ENCODE measurements around the gene SLC35G2.
"Not testable (repeated sequence)": the region's sequence is repeated elsewhere in the genome, so short reads cannot be mapped to it uniquely, and the experiment has no call there.

SLC35G2 gene

GRCh38 chr3:136835813-136836510, 17.0 kb downstream of the SLC35G2 start:
- no peak for DNase-seq

GRCh38 chr3:136836511-136837156, 17.7 kb downstream of the SLC35G2 start:
- no peak for DNase-seq

- DNase-seq, result no peak
These were observed 20.0 kb downstream of the SLC35G2 start for GRCh38 chr3:136838641-136839555.

- no peak for DNase-seq
These were observed 20.6 kb downstream of the SLC35G2 start for GRCh38 chr3:136839556-136839931.

- DNase-seq, result no peak
These were observed 21.3 kb downstream of the SLC35G2 start for GRCh38 chr3:136840252-136840651.

GRCh38 chr3:136842294-136842693, 23.4 kb downstream of the SLC35G2 start:
- no peak for DNase-seq

GRCh38 chr3:136844724-136845123, 25.8 kb downstream of the SLC35G2 start:
- no peak for DNase-seq

- no peak for DNase-seq
These were observed 33.3 kb downstream of the SLC35G2 start for GRCh38 chr3:136852180-136852579.

- no peak for DNase-seq
These were observed 37.7 kb downstream of the SLC35G2 start for GRCh38 chr3:136856665-136857064.

GRCh38 chr3:136858381-136858780, 39.5 kb downstream of the SLC35G2 start:
- no peak for DNase-seq

- DNase-seq, result no peak
These were observed 41.6 kb downstream of the SLC35G2 start for GRCh38 chr3:136860541-136860940.

- DNase-seq, result peak; percentile 100
These were observed 43.1 kb downstream of the SLC35G2 start, which contains the start of gene NCK1 for GRCh38 chr3:136861890-136862616. TSS of gene NCK1 (plus strand) at chr3:136862208. CDS start at chr3:136928002, 65,794 bp downstream.

- DNase-seq, result peak; percentile 78
These were observed 43.8 kb downstream of the SLC35G2 start for GRCh38 chr3:136862617-136863322.

GRCh38 chr3:136869282-136869681, 50.4 kb downstream of the SLC35G2 start:
- DNase-seq, result no peak

GRCh38 chr3:136872258-136872657, 53.3 kb downstream of the SLC35G2 start:
- not testable (repeated sequence) for DNase-seq

GRCh38 chr3:136879510-136879909, 60.6 kb downstream of the SLC35G2 start:
- not testable (repeated sequence) for DNase-seq

- no peak for DNase-seq
These were observed 63.6 kb downstream of the SLC35G2 start for GRCh38 chr3:136882571-136882970.

GRCh38 chr3:136883967-136884720, 65.2 kb downstream of the SLC35G2 start:
- DNase-seq, result no peak

- DNase-seq, result no peak
These were observed 66.7 kb downstream of the SLC35G2 start for GRCh38 chr3:136885357-136886213.

GRCh38 chr3:136889947-136890346, 71.0 kb downstream of the SLC35G2 start:
- DNase-seq, result no peak
